Calu3 (cell line): Measurements from ENCODE around the gene DDX17. TPM values are rescaled to one million over a fixed set of nuclear protein-coding genes. Genes with fewer than 3 reads are reported as not detected.

ENCODE experiments used
- BruUV-seq: library from RNA; stranded (reverse); fragments of 400-500 nt; replicated peaks from 2 replicates; lab custom pipeline; 2021; lab: Mats Ljungman, UMichigan
- CTCF ChIA-PET: fragments of 300-600 bp; sonication (Branson Sonifier 250); formaldehyde crosslinking; loops from one replicate; lab custom pipeline; 2022; ENCODE audit warnings: antibody characterized with exemption; lab: Charles Lee
- DNase-seq: peaks from one replicate; pipeline ENCODE4 v3.0.0; 2022
- H3K27ac Mint-ChIP-seq: one replicate; pipeline ENCODE4 v1.8.0; 2022; ENCODE audit warnings: mixed read lengths; ENCODE audit not compliant: unreplicated experiment
- H3K27me3 Mint-ChIP-seq: one replicate; pipeline ENCODE4 v1.8.0; 2022; ENCODE audit warnings: mixed read lengths; ENCODE audit not compliant: unreplicated experiment
- H3K36me3 Mint-ChIP-seq: one replicate; pipeline ENCODE4 v1.8.0; 2022; ENCODE audit warnings: mild to moderate bottlenecking, moderate library complexity, mixed read lengths; ENCODE audit not compliant: insufficient read depth, unreplicated experiment
- H3K4me1 Mint-ChIP-seq: one replicate; pipeline ENCODE4 v1.8.0; 2022; ENCODE audit warnings: mild to moderate bottlenecking, low read depth, mixed read lengths; ENCODE audit not compliant: unreplicated experiment
- H3K4me3 Mint-ChIP-seq: one replicate; pipeline ENCODE4 v1.8.0; 2022; ENCODE audit warnings: mild to moderate bottlenecking, low read depth, moderate library complexity, mixed read lengths; ENCODE audit not compliant: unreplicated experiment
- H3K9me3 Mint-ChIP-seq: one replicate; pipeline ENCODE4 v1.8.0; 2022; ENCODE audit warnings: low read depth, mixed read lengths; ENCODE audit not compliant: unreplicated experiment
- intact Hi-C: fragments of 100-400 bp; cut with micrococcal nuclease; formaldehyde crosslinking; loops from one replicate; pipeline ENCODE4 v1.10.0; 2022; ENCODE audit not compliant: unreplicated experiment
- total RNA-seq: library from RNA; stranded (reverse); gene quantifications from 2 replicates; pipeline ENCODE4 v1.2.3, GENCODE V29; 2022
- TF ChIP-seq, protein P1 (sequence below): fragments of 200-600 bp; IDR thresholded peaks from one replicate; pipeline ENCODE4 v1.8.0; 2022; ENCODE audit warnings: antibody characterized with exemption; ENCODE audit not compliant: unreplicated experiment

Gene DDX17
- total RNA-seq, 1 experiment from 2014 or later, result 342 TPM

DNA sequence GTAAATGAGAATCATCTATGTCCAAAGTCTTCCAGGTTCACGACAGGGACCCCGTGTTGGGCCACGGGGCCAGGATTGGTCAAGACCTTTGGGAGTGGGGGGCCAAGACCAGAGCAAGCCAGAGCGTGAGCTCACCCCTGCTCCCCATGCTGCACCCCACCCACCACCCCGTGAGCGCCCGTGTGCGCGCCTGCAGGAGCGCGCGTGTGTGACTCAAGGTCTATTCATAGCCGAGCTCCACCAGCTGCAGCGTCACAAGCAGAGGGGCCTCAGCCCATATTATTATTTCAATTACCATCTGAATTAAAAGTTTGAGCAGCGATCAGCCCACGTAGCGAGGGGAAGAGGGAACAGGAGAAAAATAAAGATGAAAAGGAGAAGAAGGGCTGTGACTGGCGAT lies 56.3 kb downstream of the DDX17 start:
- H3K4me1 Mint-ChIP-seq, result no peaks in the 10 kb centered on the region
- CTCF ChIA-PET, result no interaction called here
- no TSS peak for BruUV-seq

DNA sequence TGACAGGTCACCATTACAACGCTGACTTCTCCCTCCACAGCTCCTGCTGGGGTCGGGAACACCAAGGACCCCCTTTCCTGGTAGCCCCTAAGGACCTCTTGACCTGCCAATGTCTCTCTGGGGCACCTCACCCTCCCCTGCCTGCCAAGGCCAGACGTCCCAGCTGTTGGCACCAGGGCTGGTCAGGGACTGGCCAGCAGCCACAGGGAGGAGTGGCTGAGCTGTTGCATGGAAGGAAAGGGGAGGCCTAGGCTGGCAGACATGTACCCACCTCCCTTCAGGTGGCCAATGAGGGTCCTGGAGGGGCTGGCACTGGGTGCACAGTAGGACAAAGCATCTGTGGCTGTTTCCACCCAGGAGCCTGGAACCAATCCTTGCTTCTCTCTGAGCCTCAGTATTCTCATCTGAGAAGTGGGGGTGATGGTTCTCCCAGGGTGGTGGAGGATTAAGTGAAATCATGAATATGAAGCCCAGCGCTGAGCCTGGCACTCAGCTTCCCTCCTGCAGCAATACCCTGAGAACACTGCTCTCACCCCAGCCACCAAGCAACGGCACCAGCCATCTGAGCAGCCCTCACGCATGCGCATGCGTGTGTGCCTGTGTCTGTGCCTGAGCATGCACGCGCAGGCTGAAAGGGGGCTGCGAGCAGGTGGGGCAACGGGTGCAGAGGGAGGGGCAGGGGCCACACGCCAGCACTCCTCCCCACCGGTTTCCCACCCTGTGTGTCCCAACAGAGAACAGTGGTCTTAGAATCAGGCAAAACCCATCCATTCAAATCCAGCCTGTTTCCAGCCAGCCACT lies 57.0 kb downstream of the DDX17 start:
- H3K27me3 Mint-ChIP-seq, result peaks cover 85% of the 10 kb centered on the region

More for the DNA sequence above, 56.3 kb downstream of the DDX17 start:
- intact Hi-C loops, result no loop called here
- H3K4me3 Mint-ChIP-seq, result no peak overlapping the region
- H3K9me3 Mint-ChIP-seq, result no peaks in the 10 kb centered on the region
- H3K27ac Mint-ChIP-seq, result no peak overlapping the region
- DNase-seq, result no peak
- peaks cover 85% of the 10 kb centered on the region for H3K27me3 Mint-ChIP-seq
- TF ChIP-seq, protein P1, sequence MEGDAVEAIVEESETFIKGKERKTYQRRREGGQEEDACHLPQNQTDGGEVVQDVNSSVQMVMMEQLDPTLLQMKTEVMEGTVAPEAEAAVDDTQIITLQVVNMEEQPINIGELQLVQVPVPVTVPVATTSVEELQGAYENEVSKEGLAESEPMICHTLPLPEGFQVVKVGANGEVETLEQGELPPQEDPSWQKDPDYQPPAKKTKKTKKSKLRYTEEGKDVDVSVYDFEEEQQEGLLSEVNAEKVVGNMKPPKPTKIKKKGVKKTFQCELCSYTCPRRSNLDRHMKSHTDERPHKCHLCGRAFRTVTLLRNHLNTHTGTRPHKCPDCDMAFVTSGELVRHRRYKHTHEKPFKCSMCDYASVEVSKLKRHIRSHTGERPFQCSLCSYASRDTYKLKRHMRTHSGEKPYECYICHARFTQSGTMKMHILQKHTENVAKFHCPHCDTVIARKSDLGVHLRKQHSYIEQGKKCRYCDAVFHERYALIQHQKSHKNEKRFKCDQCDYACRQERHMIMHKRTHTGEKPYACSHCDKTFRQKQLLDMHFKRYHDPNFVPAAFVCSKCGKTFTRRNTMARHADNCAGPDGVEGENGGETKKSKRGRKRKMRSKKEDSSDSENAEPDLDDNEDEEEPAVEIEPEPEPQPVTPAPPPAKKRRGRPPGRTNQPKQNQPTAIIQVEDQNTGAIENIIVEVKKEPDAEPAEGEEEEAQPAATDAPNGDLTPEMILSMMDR, result no peak
- H3K36me3 Mint-ChIP-seq, result no peaks in the 10 kb centered on the region

DNA sequence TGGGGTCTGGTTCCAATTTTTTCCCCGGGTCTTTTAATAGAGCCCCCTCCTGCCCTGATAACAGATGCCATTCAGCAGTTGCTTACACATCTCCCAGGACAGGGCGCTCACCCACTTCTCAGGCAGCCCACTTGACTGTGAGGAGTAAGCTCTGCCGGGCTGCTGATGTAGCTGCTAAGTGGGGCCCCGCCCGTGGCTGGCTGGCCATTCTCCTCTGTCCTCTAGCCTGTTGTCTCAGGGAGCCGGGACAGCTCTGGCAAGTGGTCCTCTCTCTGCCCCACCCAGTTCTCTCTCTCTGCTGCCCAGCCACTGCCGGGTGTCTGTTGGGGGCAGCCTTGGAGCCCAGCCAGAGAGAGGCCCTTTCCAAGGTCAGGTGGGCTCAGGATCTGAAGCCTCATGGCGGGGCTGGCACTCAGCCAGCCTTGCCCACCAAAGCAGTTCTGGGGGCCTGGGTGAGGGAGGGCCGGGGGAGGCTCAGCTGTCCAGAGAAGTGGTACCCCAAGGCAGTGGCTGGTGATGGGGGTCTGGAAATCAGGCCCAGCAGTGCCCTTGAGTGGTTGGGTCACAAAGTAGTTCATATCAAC lies 60.0 kb downstream of the DDX17 start:
- H3K27ac Mint-ChIP-seq, result no peak overlapping the region
- intact Hi-C loops, result no loop called here
- no TSS peak for BruUV-seq
- DNase-seq, result no peak
- H3K4me3 Mint-ChIP-seq, result no peak overlapping the region
- H3K36me3 Mint-ChIP-seq, result no peaks in the 10 kb centered on the region
- TF ChIP-seq, protein P1, result no peak
- CTCF ChIA-PET, result no interaction called here
- peaks cover 18% of the 10 kb centered on the region for H3K4me1 Mint-ChIP-seq
- peaks cover 85% of the 10 kb centered on the region for H3K27me3 Mint-ChIP-seq
- H3K9me3 Mint-ChIP-seq, result no peaks in the 10 kb centered on the region

More for the DNA sequence above, 57.0 kb downstream of the DDX17 start:
- Mint-ChIP-seq H3K9me3 (no peaks in the 10 kb centered on the region), H3K4me3 (no peak overlapping the region), H3K4me1 (peaks cover 5% of the 10 kb centered on the region), H3K36me3 (no peaks in the 10 kb centered on the region), H3K27ac (no peak overlapping the region)
- DNase-seq, result no peak
- BruUV-seq, result no TSS peak
- intact Hi-C loops, result no loop called here
- TF ChIP-seq, protein P1, result no peak
- CTCF ChIA-PET, result interaction anchor here (0.6 kb wide), 1 partner anchor 526 kb away, joined by 3 read pairs; no protein-coding TSS in a partner anchor

DNA sequence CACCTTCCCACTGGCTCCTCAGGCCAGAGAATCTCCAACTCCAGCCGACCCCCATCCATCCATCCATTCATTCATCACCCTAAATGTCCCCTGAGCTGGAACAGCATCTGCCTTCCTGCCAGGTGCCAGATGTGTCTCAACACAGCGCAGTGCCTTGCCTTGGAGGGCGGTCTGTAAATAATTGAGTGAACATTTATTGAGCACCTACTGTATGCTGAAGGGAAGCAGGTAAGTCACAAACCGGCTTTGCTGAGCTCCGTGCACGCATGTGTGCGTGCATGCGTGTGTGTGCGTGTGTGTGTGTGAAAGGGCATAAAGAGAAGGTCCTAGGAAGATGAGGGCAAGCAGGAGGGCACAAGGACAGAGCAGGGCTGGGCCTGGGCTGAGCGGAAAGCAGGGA lies 61.3 kb downstream of the DDX17 start:
- CTCF ChIA-PET, result no interaction called here
- TF ChIP-seq, protein P1, result no peak
- Mint-ChIP-seq H3K27me3 (peaks cover 84% of the 10 kb centered on the region), H3K27ac (no peak overlapping the region), H3K4me3 (no peak overlapping the region), H3K4me1 (peaks cover 18% of the 10 kb centered on the region), H3K9me3 (no peaks in the 10 kb centered on the region), H3K36me3 (no peaks in the 10 kb centered on the region)
- DNase-seq, result no peak
- intact Hi-C loops, result no loop called here
- no TSS peak for BruUV-seq
